GM12878 (cell line): ENCODE measurements around the gene RAB13. TPM values are rescaled to one million over a fixed set of nuclear protein-coding genes. Genes with fewer than 3 reads are reported as not detected.

Experiments
- ATAC-seq: fragments of 200-7000 bp; cut with Tn5 transposase; 3 replicates; pipeline ENCODE4 v1.9.1; 2020; ENCODE audit warnings: mild to moderate bottlenecking, moderate library complexity
- BruUV-seq: library from RNA; stranded (reverse); fragments of 400-500 nt; replicated peaks from 2 replicates; lab custom pipeline; 2021; lab: Mats Ljungman, UMichigan
- CTCF ChIA-PET: fragments of 300-600 bp; sonication (Branson Sonifier 250); formaldehyde crosslinking; extraction: SDS; loops from one replicate; lab custom pipeline; 2021; ENCODE audit warnings: inconsistent platforms; lab: Yijun Ruan, JAX
- POLR2A ChIA-PET: fragments of 350-600 bp; formaldehyde crosslinking; extraction: SDS; loops from one replicate; lab custom pipeline; 2021; ENCODE audit warnings: inconsistent platforms; lab: Charles Lee
- RAD21 ChIA-PET: fragments of 300-600 bp; sonication (Branson Sonifier 250); formaldehyde crosslinking; loops from one replicate; lab custom pipeline; 2023; ENCODE audit warnings: antibody characterized with exemption; ENCODE audit not compliant: unreplicated experiment; lab: Charles Lee
- SMC1A ChIA-PET: fragments of 300-600 bp; sonication (Branson Sonifier 250); formaldehyde crosslinking; loops from one replicate; lab custom pipeline; 2023; ENCODE audit not compliant: unreplicated experiment, uncharacterized antibody; lab: Charles Lee
- DNase-seq: peaks from one replicate; pipeline ENCODE4 v3.0.0-alpha.2; 2011; ENCODE audit warnings: low read depth, low spot score
- FAIRE-seq: peaks from 3 replicates; lab custom pipeline; 2011; peaks lifted over from hg19 to GRCh38; lab: Jason Lieb, UNC
- H2AFZ ChIP-seq: 2 replicates; pipeline ENCODE4 v1.6.0; 2011; ENCODE audit warnings: low read depth, low read length, control low read depth; ENCODE audit not compliant: control insufficient read depth
- H3K27ac ChIP-seq: 2 replicates; pipeline ENCODE4 v1.5.1; 2011; ENCODE audit warnings: control low read depth; ENCODE audit not compliant: control insufficient read depth, insufficient read depth
- H3K27me3 ChIP-seq, 2 experiments: replicated peaks in 1 of 2; 2 replicates each; pipeline versions ENCODE4 v1.6.0 to v1.6.1; 2011; ENCODE audit warnings: low read length in 1 of 2; ENCODE audit not compliant: control insufficient read depth in 2 of 2, insufficient read depth in 2 of 2
- H3K36me3 ChIP-seq, 2 experiments: 2 replicates each; pipeline ENCODE4 v1.5.1; 2011; ENCODE audit warnings: low read length in 1 of 2; ENCODE audit not compliant: control insufficient read depth in 2 of 2, insufficient read depth in 2 of 2
- H3K4me1 ChIP-seq: 2 replicates; pipeline ENCODE4 v1.6.1; 2011; ENCODE audit warnings: mild to moderate bottlenecking, low read length, moderate library complexity, mixed read lengths; ENCODE audit not compliant: control insufficient read depth, insufficient read depth
- H3K4me2 ChIP-seq: 2 replicates; pipeline ENCODE4 v1.6.0; 2011; ENCODE audit warnings: control low read depth; ENCODE audit not compliant: control insufficient read depth, insufficient read depth
- H3K4me3 ChIP-seq: fragments of 200-600 bp; sonication (generic); 2 replicates; pipeline ENCODE4 v1.5.1; 2016
- H3K79me2 ChIP-seq: 2 replicates; pipeline ENCODE4 v1.6.0; 2011; ENCODE audit warnings: low read length; ENCODE audit not compliant: control insufficient read depth, insufficient read depth
- H3K9ac ChIP-seq: 2 replicates; pipeline ENCODE4 v1.8.0; 2011; ENCODE audit warnings: low read length, control low read depth, mixed read lengths; ENCODE audit not compliant: control insufficient read depth, insufficient read depth
- H3K9me3 ChIP-seq: replicated peaks from 3 replicates; pipeline ENCODE4 v1.5.1; 2011; ENCODE audit warnings: mild to moderate bottlenecking, low read length; ENCODE audit not compliant: control insufficient read depth, insufficient read depth
- H4K20me1 ChIP-seq: 2 replicates; pipeline ENCODE4 v1.6.0; 2011; ENCODE audit not compliant: control insufficient read depth, insufficient read depth
- CTCF ChIP-seq, 3 experiments: IDR thresholded peaks in 2 of 3; conservative IDR thresholded peaks in 1 of 3; 2 replicates each; pipeline ENCODE4 v1.5.1; 2011; ENCODE audit warnings: low read depth in 3 of 3, low read length in 3 of 3, mild to moderate bottlenecking in 3 of 3, control low read depth in 2 of 3, moderate library complexity in 2 of 3, inconsistent platforms in 1 of 3, mixed read lengths in 1 of 3; ENCODE audit not compliant: control insufficient read depth in 2 of 3, insufficient read depth in 1 of 3; ENCODE audit errors: extremely low read depth in 1 of 3
- EGR1 ChIP-seq, 2 experiments: IDR thresholded peaks; 1 replicate in 1 of 2; 2 replicates in 1 of 2; pipeline ENCODE4 v1.6.1; 2011 to 2012; ENCODE audit warnings: low read depth in 2 of 2, low read length in 2 of 2, borderline replicate concordance in 1 of 2, mild to moderate bottlenecking in 1 of 2, moderate library complexity in 1 of 2
- FOXK2 ChIP-seq: fragments of 450-650 bp; IDR thresholded peaks from 2 replicates; pipeline ENCODE4 v1.6.1; 2017; ENCODE audit warnings: mild to moderate bottlenecking, moderate library complexity
- IKZF1 ChIP-seq: fragments of 450-650 bp; conservative IDR thresholded peaks from 2 replicates; pipeline ENCODE4 v1.6.1; 2017; ENCODE audit warnings: antibody characterized with exemption, mild to moderate bottlenecking
- NFYA ChIP-seq: IDR thresholded peaks from 2 replicates; pipeline ENCODE4 v1.6.1; 2011; ENCODE audit warnings: low read depth, mild to moderate bottlenecking, low read length, improper control_type of control experiment, borderline replicate concordance
- SIN3A ChIP-seq: IDR thresholded peaks from 2 replicates; pipeline ENCODE4 v1.6.1; 2012; ENCODE audit warnings: low read depth, low read length, improper control_type of control experiment
- WGBS: methylation state at CpG from one replicate; pipeline ENCODE4 v1.1.6; 2016; ENCODE audit warnings: low lambda C conversion rate; ENCODE audit not compliant: insufficient replicate concordance, insufficient coverage; ENCODE audit errors: missing lambda C conversion rate; 5-methylcytosine and 5-hydroxymethylcytosine counted together
- in situ Hi-C: fragments of 300-500 bp; cut with MboI; formaldehyde crosslinking; loops from 9 replicates; pipeline ENCODE4 v1.14.3; 2018; ENCODE audit warnings: mixed read lengths
- intact Hi-C: fragments of 100-400 bp; cut with micrococcal nuclease; formaldehyde crosslinking; loops from one replicate; pipeline ENCODE4 v1.14.2; 2022; ENCODE audit not compliant: unreplicated experiment
- polyA plus RNA-seq, 11 experiments: library from polyadenylated mRNA; depleted of rRNA in 4 of 11; unstranded in 6 of 11; stranded (reverse) in 5 of 11; fragments of >200 nt; fragmentation: Nextera tagmentation in 4 of 11; fragmentation: Illumina TruSeq in 1 of 11; extraction: Ambion mirVana in 4 of 11; extraction: Trizol in 1 of 11; gene quantifications; 1 replicate in 1 of 11; 2 replicates in 10 of 11; pipeline versions ENCODE4 v1.2.1 to v1.2.3, GENCODE V29; 2011 to 2016; ENCODE audit warnings: inconsistent platforms in 2 of 11, missing spikeins in 2 of 11, low read depth in 1 of 11
- total RNA-seq, 4 experiments: library from RNA; depleted of rRNA in 3 of 4; stranded (reverse); fragments of >200 nt in 3 of 4; fragmentation: Illumina TruSeq in 1 of 4; extraction: Trizol in 1 of 4; gene quantifications; 2 replicates each; pipeline versions ENCODE4 v1.2.1 to v1.2.3, GENCODE V29; 2013 to 2021

Gene RAB13
- total and polyA plus RNA-seq, 10 of the 15 experiments (the other 5 are each of a cell fraction or from before 2014, with no cell fraction given): 0.75 to 30.7 (median 15.9) TPM

GRCh38 chr1:153940756-153941155 lies 45.4 kb downstream of the RAB13 start (continued):
- TF ChIP-seq CTCF (IDR thresholded peaks at IDR 0.05 in 2 of 3, conservative IDR thresholded peaks at IDR 0.05 in 1 of 3; ENCODE audit: control insufficient read depth in 2 of 3, extremely low read depth in 1 of 3, insufficient read depth in 1 of 3, low read depth in 3 of 3, low read length in 3 of 3): no peak
- no peak for TF ChIP-seq FOXK2
- TF ChIP-seq EGR1 (IDR thresholded peaks at IDR 0.05; ENCODE audit: borderline replicate concordance in 1 of 2, low read depth in 2 of 2, low read length in 2 of 2): no peak

- DNase-seq (no peak), FAIRE-seq (no peak), ATAC-seq (no peak)
- H3K9ac ChIP-seq: no peak overlapping the region
- in situ Hi-C loops: no loop called here
- CTCF ChIA-PET: interaction anchor here (1.9 kb wide), 1 partner anchor 143 kb away, joined by 4 read pairs; no protein-coding TSS in a partner anchor
- TF ChIP-seq NFYA: no peak
- no peak for TF ChIP-seq SIN3A
- no peak for TF ChIP-seq IKZF1
- peaks cover 6% of the 10 kb centered on the region for H3K4me1 ChIP-seq
- whole genome bisulfite sequencing: 97% methylated on average over 12 of the region's 12 CpGs
- no peaks in the 10 kb centered on the region for H3K9me3 ChIP-seq
- peaks cover 13% of the 10 kb centered on the region for H3K79me2 ChIP-seq
- no TSS peak for BruUV-seq
- H3K27me3 ChIP-seq: no peaks in the 10 kb centered on the region
- POLR2A ChIA-PET: interaction anchor here (1.0 kb wide), 1 partner anchor 29 kb away, joined by 3 read pairs; no protein-coding TSS in a partner anchor
- H3K4me3 ChIP-seq: no peak overlapping the region
- intact Hi-C loops: no loop called here
- SMC1A ChIA-PET: interaction anchor here (1.6 kb wide), 1 partner anchor 11 kb away, joined by 3 read pairs; no protein-coding TSS in a partner anchor
- H3K36me3 ChIP-seq: peaks cover 22 to 27% of the 10 kb centered on the region in 2 experiments; a peak in 3 of 4 replicates
- RAD21 ChIA-PET: interaction anchor here (0.7 kb wide), 1 partner anchor 247 kb away, joined by 3 read pairs; no protein-coding TSS in a partner anchor
- H3K27ac ChIP-seq: no peak overlapping the region
- no peak overlapping the region for H2AFZ ChIP-seq
- no peaks in the 10 kb centered on the region for H4K20me1 ChIP-seq
- no peak overlapping the region for H3K4me2 ChIP-seq
Measured at GRCh38 chr1:153939476-153939875, 46.7 kb downstream of the RAB13 start.
